NB4 (cell line): Measurements from ENCODE around the gene MICAL2.
A peak's percentile ranks its signal among the peaks of the same experiment; 100 is the strongest.

Experiments
- MAX ChIP-seq: IDR thresholded peaks from 2 replicates; pipeline ENCODE4 v1.6.1; 2011; ENCODE audit warnings: low read depth, low read length
- MYC ChIP-seq: IDR thresholded peaks from 2 replicates; pipeline ENCODE4 v1.6.1; 2011; ENCODE audit warnings: low read depth, low read length
- POLR2A ChIP-seq: IDR thresholded peaks from 2 replicates; pipeline ENCODE4 v1.6.1; 2011; ENCODE audit warnings: mild to moderate bottlenecking; ENCODE audit not compliant: insufficient read length; ENCODE audit errors: extremely low read depth
- TF ChIP-seq, protein P1 (sequence below): IDR thresholded peaks from one replicate; pipeline ENCODE4 v1.5.1; 2012; ENCODE audit warnings: low read depth, low read length

GRCh38 chr11:12281571-12282478 lies 171.4 kb downstream of the MICAL2 start:
- TF ChIP-seq, protein P1, sequence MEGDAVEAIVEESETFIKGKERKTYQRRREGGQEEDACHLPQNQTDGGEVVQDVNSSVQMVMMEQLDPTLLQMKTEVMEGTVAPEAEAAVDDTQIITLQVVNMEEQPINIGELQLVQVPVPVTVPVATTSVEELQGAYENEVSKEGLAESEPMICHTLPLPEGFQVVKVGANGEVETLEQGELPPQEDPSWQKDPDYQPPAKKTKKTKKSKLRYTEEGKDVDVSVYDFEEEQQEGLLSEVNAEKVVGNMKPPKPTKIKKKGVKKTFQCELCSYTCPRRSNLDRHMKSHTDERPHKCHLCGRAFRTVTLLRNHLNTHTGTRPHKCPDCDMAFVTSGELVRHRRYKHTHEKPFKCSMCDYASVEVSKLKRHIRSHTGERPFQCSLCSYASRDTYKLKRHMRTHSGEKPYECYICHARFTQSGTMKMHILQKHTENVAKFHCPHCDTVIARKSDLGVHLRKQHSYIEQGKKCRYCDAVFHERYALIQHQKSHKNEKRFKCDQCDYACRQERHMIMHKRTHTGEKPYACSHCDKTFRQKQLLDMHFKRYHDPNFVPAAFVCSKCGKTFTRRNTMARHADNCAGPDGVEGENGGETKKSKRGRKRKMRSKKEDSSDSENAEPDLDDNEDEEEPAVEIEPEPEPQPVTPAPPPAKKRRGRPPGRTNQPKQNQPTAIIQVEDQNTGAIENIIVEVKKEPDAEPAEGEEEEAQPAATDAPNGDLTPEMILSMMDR = peak; percentile 81
- TF ChIP-seq POLR2A (no peak), MAX (peak; percentile 66; the same call in 1 of the 2 replicates), MYC (no peak)
